HG03175 (cell line): ENCODE measurements around the gene SLC38A3.
A peak's percentile ranks its signal among the peaks of the same experiment; 100 is the strongest.
"Not testable (repeated sequence)": the region's sequence is repeated elsewhere in the genome, so short reads cannot be mapped to it uniquely, and the experiment has no call there.

ENCODE experiments used
- ATAC-seq: cut with Tn5 transposase; IDR thresholded peaks from one replicate; pipeline ENCODE4 v1.9.1; 2021; ENCODE audit warnings: mild to moderate bottlenecking, moderate library complexity; ENCODE audit not compliant: unreplicated experiment

SLC38A3 gene

DNA sequence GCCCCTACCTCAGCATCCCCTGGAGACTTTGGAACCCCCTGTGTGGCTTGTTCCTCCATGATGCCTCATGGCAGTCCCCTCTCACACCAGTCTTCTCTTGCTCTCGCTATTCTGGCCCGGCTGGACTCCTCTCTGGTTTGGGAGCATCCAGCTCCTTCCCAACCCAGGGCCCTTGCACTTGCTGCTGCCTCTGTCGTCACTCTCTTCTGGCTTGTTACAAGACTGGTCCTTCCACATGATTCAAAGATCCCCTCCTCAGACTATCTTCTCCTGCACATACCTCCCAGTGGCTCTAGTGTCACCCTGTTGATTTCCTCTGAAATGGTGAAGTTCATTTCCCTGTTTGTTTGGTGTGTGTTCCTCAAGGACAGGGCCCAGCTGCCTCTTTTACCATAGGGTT, 24.4 kb downstream of the SLC38A3 start:
- ATAC-seq: no peak

DNA sequence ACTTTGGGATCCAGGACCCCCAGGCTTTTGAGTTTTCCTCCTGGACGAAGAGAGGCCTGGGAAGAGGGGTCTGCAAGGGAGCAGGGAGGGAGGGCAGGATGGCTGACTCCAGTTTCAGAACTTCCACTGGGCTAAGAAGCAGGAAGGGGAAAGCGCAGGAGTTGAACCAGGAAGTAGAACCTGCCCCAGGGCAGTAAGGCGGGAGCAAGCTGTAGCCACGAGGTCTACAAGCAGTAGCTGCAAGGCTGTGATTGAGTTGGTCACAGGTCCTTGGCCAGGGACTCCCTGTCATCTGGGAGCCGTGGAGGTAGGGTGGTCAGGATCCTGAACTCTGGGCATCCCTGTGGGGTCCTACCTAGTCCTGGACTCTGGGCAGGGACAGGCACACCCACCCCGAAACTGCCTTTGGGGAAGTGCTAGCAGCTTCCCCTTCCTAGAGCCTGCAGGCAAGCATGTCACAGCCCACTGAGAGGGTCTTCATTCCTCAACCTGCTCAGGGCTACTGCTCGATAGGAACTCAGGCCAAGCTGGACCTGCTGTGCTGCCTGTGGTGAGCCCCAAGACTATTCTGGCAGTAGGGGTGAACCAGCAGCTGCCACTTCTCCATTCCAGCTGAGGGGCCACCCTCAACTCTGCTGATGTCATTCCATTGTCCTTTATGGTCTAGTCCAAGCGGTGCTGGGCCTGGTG, 25.2 kb downstream of the SLC38A3 start:
- ATAC-seq: no peak

DNA sequence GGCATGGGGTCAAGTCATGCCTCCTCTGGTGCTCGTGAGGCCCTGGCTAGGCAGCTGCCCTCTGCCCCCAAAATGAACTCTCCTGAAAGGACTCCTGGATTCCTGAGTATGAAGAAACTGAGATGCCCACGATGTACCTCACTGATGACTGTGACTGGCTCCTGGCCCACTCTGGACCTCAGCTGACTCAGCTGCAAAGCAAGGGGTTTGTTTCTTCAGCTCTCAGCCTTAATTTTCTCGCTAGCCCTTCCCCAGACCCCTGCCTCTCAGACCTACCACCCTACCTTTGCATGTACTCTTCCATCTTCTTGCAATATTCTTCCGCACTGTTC, 25.7 kb downstream of the SLC38A3 start:
- ATAC-seq: no peak

DNA sequence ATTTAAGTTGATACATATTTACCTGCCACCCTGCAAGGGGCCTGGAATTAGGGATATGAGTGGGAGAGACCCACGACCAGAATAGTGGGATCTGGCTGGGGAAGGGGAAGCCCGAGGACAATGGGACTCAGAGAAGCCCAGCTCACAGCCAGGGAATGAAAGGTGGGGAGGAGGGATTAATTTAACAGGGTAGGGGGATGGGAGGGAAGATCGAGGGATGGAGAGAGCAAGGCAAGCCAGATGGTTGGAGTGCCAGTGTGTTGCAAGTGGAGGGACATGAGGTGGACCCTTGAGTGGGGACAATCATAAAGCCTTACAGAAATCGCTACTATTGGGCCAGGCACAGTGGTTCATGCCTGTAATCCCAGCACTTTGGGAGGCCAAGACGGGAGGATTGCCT, 26.5 kb downstream of the SLC38A3 start:
- no peak for ATAC-seq

DNA sequence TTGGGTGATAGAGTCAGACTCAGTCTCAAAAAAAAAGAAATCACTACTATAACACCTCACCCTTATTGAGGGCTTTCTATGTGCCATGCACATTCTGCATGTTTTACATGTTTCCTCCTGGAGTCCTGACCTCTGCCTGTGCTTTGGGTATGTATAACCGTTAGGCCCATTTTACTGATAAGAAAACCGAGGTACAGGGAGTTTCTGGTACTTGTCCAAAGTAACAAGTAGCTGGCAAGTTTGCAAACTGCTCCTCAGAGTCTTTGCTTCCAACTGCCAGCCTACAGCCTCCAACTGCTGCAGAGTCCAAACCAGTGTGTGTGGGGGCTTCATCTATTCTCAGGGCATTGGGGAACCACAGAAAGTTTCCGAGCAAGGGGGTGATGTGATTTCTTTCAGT, 27.2 kb downstream of the SLC38A3 start:
- no peak for ATAC-seq

DNA sequence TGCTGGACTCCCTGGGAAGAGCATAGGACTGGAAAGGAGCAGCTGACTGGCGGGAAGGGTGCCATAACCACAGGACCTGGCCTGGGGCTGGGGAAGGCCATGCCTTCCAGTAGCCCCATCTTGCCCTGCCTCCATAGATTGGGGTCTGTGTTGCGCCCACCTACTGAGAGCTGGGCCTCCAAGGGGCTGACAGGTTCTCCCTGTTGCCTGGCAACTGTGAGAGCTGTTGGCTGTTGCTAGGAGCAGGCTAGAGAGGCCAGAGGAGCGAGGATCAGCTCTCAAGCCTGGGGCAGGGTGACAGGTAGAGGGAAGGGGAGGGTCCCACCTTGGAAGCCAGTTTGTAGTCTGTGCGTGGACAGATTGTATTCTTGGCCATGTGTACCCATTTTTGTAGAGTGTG, 28.1 kb downstream of the SLC38A3 start:
- no peak for ATAC-seq

DNA sequence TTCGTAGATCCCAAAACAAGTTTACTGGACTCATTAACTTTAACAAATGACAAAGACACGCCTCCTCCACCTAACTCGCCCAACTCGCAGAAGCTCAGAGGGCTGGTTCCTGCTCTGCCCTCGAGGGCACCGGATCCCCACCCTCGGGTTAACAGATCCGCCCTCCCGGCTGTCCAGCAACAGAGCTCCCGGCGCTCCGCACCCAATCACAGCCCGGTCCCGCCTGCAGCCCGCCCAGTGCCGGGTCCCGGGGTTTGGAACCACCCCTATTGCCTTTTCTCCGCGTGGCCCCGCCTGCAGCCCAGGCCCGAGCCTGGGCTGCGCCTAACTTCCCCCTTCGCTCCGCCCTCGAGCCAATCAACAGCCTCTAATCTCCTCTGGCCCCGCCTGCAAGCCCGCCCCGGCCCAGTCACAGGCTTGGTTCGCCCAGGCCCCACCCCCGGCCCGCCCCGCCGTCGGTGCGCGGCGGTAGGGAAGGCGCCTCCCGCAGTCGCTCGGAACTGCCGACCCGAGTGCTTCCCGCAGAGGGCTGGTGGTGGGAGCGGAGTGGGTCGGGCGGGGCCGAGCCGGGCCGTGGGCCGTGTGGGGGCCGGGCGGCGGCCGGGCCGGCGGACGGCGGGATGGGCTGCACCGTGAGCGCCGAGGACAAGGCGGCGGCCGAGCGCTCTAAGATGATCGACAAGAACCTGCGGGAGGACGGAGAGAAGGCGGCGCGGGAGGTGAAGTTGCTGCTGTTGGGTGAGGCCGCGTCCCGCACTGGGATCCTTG, 30.8 kb downstream of the SLC38A3 start, which contains the start of gene GNAI2:
GNAI2 (plus strand) TSS at position 489 of the 768 bp plus-strand sequence; CDS start at position 621, 132 bp downstream.
- ATAC-seq: peak; percentile 93

DNA sequence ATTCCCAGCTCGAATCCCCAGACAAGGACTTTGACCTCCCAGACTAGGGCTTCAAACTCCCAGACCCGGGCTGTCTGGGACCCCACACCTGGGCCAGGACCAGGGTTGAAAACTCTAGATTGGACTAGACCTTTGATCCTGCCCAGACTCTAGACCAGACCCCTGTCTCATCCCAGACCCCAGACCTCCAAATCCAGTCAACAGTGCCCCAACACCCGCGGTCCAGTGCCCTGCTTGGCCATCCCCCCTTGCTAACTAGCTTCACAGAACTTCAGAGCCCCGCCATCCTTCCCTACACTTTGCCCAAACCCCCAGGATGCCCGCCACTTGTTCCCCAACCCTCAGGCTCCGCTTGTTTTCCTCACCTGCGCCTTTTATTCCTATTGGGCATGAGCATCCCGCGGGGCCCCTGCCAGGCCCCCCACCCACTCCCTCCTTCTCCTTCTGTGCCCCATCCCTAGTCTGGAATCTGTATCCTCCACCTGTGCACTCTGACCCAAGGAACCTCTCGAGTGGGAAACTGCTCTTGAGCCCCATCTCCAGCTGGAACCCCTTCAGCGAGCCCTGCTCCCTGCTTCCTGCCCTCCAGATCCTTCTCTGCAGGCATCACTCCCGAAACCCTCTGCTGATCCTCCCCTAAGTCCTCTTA, 31.5 kb downstream of the SLC38A3 start:
- ATAC-seq: no peak

DNA sequence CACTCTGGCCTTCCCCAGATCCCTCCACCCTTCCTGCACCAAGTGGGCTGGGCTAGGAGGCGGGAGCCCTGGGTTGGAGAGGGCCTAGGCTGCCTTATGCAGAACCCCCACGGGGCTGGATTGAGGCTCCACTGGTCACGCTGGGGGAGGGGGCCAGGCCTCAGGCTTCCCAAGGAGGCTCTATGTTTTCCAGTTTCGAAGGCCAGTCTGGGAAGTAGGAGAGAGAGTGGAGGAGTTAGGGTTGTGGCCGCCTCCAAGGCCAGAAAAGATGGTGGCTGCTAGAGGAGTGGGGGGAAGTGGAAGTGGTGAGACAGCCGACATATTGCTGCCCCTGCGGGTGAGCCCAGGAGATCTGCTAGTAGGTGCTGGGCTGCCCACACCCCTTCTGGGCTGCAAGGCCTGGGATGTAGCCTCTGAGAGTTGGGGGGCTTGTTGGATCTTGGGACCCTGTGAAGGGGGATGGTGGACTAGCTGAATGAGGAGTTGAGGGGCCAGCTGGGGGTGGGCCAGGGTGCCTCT, 32.1 kb downstream of the SLC38A3 start:
- no peak for ATAC-seq

DNA sequence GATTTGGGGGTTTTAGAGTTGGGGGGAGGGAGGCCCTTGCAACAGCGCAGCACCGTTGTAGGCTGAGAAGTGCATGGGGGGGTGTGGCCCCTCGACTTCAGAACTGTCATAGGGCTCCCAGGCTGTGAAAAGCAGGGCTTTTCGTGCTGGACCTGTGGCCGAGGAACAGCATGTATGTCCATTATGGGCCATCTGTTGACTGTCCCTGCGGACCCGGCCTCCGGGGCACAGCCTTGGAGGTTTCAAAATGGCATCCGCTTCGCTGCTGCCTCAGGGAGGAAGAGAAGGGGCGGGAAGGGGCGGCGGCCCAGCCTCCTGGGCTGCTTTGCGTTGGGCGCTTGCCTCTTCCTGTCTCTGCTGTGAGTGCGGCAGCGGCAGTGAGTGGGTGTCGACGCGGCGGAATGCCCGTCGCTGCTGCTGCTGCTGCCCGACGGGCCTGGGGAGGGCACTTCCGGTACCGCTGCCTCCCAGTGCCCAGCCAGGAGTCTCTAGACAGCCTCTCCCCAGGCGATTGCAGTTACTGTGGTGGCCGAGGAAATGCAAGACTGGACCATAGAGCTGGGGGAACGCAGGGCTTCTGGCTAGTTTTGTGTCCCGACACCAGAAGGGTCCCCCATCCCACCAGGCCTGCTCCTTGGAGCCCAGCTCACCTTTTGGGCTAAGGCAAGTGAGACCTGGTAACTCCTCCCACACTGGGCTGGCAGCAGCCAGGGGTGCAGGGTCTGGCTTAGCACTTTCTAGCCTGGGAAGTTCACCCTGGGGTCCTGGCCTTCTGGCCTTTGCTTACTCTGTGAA, 32.9 kb downstream of the SLC38A3 start:
- peak; percentile 29 for ATAC-seq

DNA sequence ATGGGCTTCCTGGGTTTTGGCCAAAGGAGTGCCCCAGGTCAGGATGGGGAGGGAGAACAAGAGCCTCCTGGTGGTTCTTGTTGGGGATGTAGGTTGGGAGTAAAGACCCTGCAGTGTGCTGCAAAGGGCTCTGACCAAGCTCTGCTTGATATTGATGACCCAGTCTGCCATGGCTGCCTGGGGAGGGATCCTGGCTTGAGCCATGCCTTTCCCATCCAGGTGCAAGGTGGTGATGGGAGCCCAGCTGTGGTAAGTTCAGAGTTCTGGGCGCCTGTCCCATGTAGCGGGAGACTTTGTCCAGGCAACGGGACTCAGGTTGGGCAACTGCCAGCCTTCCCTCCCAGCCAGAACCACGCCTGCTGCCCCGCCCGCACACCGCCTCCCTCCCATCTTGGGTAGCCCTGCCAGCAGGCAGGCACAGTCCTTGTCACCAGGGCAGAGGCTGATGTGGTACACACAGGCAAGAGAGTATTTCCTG, 33.5 kb downstream of the SLC38A3 start:
- ATAC-seq: no peak

DNA sequence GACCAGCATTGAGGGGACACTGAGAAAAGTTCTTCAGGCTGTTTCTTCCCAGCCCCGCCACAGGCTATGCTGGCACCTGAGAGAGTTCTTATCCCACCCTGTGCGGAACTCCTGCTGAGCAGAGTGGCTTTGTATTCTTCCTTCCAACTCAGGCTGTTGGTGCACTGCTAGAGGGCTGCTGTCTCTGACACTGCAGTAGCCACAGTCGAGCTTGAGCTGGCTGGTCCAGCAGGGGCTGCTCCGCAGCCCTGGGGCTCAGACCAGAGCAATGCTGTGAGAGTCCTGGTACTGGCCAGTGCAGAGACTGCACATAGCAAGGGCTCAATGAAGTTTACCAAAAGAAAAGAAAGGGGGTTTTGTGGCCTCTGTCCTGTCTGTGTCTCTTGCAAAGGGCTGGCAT, 34.6 kb downstream of the SLC38A3 start:
- no peak for ATAC-seq

DNA sequence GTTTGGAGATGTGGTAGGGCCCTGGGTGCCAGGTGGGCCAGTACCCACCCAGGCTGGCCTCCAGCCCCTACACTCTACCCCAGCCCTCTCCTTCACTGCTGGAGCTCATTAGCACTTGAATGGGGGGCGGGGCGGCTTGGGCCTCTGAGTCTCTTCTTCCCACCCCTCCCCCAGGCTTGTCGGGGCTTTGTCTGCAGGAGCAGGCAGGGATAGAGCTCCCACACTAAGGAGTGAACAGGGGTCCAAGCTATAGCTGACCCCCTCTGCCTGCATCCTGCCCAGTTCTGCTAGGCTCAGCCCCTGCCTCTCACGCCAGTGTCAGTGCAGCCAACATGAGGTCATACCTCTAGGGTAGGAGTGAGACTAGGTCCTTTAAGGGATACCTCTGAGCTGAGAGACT, 36.1 kb downstream of the SLC38A3 start:
- no peak for ATAC-seq

DNA sequence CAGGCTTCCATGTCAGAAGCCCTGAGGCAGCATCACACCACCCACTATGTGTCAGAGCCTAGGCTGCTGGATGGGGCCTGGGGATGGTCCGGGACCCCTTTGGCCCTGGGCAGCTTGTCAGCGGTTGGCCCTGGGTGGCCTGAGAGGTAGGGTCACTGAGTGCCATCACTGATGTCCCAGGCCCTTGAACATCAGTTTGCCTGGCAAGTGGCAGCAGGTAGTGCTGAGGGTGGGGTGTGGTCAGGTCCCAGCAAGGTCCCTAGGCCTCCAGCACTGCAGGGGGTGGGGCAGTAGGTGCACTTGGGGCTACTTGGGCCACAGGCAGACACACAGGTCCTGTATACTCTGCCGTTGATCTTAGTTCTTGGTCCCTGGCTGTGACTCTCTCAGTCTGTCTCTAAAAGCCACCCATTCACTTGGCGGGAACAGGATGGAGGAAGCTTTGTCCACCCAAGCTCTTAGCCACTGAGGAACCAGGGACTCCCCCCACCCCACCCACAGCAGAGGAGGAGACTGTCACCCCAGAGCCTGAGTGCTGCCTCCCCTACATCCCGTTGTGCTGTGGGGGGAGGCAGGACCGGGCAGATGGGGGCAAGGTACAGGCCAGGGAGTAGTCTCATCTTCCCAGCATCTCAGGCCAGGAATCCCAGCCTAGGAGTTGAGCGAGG, 36.8 kb downstream of the SLC38A3 start:
- no peak for ATAC-seq

DNA sequence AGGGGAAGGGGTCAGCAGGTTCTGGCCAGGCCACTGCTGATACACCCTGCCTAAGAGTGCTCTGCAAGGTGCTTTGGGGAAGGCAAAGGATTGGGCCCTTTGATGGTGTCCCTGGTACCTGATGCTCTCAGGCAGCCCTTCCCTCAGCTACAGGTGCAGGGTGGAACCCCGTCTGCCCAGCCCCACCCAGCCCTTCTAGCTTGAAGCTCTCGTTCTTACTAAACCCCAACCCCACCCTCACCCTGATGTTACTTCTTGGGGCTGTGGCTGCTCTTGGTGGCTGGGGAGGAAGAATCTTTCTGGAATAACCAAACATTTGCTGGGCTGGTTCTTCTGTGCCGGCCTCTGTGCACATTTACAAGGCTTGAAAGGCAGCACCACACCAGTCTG, 37.3 kb downstream of the SLC38A3 start:
- ATAC-seq: no peak

DNA sequence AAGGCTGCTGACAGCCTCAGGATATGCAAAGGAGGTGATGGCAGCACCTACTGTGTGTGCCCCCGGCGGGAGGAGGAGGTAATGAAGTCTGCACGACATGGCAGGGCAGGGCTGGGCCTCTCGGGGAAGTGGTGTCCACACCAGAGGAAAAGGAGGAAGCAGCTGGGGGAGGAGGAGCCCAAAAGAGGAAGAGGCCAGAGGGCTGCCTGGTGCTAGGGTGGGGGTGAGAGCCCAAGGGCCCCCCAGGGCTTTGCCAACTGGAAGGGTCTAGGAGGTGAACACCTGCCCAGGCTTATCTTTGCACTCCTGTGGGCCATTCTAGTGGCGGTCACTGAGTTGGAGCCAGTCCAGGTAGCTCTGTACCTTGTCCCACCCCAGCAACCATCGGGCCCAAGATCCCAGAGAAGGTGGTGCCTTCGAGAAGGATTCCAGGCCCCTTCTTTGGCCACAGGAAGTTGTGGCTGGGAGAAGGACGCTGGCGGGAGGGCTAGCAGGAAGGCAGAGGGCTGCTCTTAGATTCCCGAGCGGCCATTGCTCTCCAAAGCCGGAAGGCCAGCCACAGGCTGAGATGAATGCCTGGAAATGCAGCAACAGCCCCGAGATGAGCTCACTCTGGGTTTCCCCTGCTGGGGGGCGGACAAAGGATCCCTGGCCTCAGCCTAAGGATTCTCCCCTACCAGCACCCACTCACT, 37.9 kb downstream of the SLC38A3 start:
- no peak for ATAC-seq

DNA sequence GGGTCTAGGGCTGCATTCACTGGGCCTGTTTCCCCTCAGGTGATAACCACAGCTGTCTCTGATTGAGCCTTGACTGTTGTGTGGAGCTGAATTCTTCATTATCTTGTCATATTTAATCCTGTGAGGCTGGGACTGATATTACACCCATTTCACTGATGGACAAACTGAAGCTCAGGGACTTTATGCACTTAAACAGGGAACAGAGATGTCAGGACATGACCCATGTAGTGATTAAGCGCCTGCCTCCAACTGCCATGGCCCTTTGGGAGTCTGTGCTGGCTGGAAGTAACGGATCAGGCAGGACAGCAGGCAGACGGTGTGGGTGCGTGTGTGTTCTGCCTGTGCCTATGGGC, 38.4 kb downstream of the SLC38A3 start:
- ATAC-seq: no peak

DNA sequence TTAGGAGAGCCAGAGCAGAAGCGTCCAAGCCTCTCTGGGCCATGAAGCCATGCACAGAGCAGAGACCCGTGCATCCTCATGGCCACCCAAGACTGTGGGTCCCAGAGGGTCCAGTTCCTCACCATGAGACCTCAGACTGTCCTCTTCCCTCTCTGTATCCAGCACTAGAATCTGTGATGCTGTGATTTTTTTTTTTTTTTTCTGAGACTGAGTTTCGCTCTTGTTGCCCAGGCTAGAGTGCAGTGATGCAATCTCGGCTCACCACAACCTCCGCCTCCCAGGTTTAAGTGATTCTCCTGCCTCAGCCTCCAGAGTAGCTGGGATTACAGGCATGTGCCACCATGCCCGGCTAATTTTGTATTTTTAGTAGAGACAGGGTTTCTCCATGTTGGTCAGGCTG, 39.7 kb downstream of the SLC38A3 start:
- ATAC-seq: not testable (repeated sequence)

DNA sequence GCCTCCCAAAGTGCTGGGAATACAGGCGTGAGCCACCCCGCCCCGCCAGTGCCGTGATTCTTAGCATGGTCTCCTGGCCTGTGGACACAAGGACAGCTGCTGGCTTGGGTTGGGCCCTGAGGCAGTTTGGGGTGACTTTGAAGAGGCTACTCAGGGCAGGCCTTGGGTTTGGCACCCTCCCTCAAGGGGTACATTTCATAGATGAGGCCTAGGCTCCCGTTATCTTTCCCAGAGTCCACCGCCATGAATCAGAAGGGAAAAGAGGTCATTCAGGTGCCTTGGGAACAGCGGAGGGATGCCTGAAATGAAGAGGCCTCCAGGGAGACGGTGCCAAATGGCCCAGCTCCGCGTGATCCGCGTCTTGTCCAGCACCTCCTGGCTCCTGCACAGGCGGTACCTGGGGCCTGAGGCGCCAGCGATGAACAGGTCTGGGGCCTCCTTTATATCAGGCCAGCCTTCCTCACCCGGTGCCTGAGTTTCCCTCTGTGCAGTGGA, 40.2 kb downstream of the SLC38A3 start:
- no peak for ATAC-seq
